HG02973 (cell line): ENCODE data around the gene ASCL5.

Experiments
- ATAC-seq: cut with Tn5 transposase; IDR thresholded peaks from one replicate; pipeline ENCODE4 v1.9.1; 2021; ENCODE audit warnings: moderate library complexity; ENCODE audit not compliant: unreplicated experiment

The ASCL5 gene

GRCh38 chr1:201111156-201111555 is 15.8 kb downstream of the ASCL5 start:
- no peak for ATAC-seq

DNA sequence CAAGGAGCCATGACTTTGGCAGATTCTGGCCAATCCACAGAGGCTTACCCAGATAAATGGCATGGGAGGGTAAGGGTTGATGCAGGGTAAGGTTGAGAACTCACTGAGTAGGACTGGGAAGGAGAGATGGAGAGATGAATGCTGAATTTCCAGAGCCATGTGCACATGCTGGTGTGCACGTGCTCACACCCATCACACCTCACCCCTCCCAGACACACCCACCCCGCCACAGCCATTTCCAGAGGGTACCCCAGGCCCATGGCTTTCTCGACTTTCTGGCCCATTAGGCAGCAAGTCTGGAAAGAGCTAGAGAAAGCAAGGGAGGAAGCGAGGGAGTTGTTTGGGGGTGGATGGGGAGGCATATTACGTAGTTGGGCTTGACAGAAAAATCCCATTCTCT is 16.4 kb downstream of the ASCL5 start:
- ATAC-seq = no peak

GRCh38 chr1:201110138-201110537 is 16.8 kb downstream of the ASCL5 start:
- ATAC-seq = no peak

- no peak for ATAC-seq
Observed at GRCh38 chr1:201109651-201110050, 17.3 kb downstream of the ASCL5 start.

DNA sequence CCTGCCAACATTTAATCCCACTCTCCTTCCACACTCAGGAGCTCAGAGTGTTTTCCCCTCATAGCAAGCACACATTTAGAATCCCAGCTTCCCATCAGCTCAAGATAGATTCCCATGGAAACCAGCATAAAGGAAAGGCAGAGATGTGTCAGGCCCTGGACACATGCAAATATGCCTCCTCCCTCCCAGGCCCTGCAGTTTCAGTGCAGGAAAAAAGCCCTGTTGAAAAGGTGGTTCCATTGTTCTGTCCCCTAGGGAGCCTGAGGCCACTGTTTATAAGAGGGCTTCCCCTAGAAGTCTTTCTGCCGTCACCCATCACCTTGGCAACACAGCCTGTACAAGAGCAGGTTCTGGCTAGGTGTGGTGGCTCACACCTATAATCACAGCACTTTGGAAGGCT is 18.4 kb downstream of the ASCL5 start:
- ATAC-seq = no peak

DNA sequence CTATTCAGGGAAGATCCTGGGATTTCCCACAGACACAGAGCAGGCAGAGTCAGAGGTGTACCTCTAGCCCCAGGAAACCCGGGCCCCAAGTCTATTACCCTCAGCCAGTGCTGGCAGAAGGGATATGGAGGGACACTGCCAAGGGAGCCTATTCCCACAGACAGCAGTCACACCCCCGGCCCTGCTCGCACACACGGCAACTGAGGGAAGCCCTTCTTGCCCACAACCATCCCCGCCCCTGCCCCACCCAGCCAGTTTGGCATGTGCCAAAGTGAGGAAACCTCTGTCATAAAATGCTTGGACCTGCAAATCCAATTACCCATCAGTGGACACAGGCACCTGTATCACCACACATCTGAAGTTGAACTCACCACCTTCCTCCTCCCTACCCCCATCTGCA is 21.3 kb downstream of the ASCL5 start:
- no peak for ATAC-seq

GRCh38 chr1:201104141-201104540 is 22.8 kb downstream of the ASCL5 start:
- no peak for ATAC-seq

GRCh38 chr1:201103666-201104065 is 23.3 kb downstream of the ASCL5 start:
- ATAC-seq = no peak

DNA sequence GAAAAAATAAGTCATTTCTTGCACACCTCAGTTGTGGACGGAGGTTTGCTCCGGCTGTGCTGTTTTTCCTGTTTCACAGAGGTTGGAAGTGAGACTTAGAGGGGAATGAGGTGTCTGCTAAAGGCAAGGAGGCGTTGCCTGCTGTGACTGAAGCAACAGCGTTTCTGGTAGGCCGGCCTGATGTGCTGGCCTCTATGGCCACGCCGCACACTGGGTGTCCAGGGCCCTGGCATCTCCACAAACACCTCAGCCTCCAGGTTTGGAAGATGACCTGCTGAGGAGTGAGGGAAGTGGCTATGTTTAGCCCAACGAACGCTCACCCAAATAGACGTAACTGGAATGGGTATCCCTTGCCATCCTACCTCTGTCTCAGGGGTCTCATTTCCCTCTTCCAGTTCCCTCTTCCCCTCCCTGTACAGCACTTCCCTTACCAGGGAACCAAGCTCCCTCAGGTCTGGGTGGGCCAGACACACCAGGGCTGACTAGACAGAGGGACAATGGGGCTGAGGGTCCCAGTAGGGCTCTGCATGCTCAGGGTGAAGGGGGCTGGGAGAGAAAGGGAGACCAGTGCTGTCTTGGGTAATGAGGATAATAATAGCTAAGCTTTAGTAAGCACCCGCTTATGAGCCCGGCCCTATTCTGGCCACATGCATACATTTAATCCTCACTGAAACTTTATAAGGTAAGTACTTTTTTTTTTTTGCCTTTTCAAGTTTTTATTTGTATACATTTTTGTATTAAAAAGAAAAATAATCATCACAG is 26.6 kb downstream of the ASCL5 start:
- no peak for ATAC-seq

DNA sequence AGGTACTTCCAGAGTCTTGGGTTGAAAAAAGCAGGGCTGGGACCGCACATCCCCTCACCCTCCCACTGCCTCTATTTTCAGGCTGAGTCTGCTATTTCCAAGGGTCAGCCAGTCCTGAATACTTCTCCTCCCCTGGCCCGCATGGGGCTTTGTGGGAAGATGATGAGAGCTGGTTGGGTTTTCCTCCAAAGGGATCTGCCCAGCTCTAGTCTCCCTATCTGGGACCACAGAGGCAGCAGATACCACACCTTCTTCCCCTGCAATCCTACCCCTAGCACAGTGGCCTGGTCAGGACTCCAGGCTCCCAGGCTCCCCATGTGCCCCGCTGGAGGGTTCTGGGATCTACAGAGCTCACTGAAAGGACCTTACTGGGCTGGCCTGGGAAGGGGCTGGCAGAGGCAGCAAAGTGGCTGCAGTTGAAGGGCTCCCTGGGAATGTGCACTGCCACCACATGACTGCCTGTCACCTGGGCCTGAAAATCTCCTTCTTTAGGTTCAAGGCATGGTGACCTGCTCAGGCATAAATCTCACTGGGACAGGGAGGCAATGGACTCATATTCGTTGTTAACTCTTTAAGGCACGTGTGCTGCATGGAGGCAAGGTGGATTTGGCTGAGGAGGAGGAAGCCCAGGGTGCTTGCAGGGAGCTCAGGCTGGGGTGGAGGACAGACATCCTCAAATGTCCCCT is 27.8 kb downstream of the ASCL5 start:
- ATAC-seq = no peak

DNA sequence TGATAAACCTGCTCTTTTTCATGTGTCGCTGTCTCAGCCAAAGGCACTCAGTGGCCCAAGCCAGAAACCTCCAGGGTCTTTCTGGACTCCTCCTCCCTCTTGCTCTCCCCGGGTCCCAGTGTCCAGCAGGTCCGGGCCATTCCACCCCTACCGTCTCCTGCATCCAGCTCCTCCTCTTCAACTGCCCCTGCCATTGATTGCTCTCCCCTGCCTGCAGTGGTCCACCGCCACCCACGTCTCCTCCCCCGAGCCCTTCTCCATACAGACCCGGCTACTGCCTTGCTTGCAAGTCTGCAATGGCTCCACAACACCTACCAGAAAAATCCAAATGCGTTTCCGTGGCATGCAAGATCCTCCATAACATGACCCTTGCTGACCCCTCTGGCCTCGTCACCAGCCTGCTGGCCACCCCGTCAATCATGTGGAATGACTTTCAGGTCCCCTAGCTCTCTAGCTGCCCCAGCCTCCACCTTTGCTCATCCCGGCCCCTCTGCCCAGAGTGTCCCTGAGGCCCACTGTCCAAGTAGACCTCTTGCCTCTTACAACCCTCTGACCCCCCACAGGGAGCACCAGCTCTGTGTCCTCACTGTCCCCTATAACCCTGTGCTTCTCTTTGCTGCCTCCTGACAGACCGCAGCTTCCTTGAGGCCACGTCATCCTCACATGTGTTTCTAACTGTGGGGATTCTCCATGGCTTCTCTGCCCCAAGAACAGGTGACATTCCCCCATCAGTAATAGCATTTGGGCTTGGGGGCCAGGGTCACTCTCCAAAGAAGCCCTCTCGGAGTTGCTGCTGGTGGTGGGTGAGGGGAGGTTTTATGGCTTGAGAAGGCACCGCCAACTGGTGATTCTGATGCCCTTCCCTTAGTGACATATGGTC is 29.8 kb downstream of the ASCL5 start:
- ATAC-seq = no peak

DNA sequence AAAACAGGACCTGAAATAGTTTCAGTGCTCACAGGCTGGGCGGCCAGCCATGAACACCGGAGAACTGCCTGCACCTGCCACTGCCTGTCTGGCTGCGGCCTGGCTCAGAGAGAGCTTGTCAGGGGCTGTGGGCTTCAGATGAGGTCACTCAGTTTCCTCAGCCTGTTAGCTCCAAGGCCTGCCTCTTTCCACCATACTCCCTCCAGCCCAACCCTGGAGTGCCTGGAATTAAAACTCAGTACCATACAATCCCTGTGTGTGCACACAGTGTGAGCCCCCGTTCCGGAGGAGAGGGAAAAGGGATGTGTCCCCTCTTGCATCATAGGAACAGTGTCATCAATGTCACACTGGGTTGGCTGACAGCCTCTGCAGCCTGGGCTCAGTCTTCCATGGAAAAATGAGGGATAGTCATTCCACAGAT is 30.9 kb downstream of the ASCL5 start:
- ATAC-seq = no peak

- no peak for ATAC-seq
Observed at GRCh38 chr1:201095581-201095980, 31.4 kb downstream of the ASCL5 start.

DNA sequence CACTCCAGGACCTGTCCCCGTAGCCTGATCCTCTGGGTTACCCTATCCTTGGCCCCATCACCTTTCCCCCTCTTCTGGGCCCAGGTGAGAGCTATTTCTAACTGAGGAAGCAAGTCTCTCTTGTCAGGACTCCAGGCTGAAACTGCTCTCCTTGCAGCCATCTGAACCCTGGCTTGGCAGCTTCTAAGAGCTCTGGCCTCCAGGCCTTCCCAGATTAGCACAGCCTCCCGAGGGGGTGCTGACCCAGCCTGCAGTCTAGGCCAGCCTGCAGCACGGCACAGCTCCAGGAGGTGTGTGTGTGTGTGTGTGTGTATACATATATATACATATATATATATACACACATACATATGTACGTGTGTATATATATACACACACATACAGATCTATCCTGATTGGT is 32.2 kb downstream of the ASCL5 start:
- no peak for ATAC-seq

- no peak for ATAC-seq
Observed at GRCh38 chr1:201093962-201094361, 33.0 kb downstream of the ASCL5 start.

DNA sequence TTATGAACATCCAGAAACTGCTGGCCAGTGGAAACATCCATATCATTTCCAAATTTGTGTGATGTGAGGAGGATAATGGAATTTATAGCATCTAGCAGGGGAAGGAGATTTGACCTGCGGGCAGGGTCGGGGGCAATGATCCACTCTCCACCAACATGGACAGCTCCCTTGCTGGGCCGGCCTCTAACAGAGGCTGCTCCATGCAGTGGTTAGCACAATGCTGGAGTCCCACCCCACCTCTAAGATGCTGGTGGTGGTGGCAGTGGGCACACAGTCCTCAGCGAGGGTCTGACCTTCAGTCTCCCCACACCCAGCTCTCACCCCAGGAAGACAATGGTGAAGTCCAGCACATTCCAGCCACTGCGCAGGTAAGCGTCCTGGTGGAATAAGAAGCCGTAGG is 33.4 kb downstream of the ASCL5 start:
- no peak for ATAC-seq

- ATAC-seq = no peak
Observed at GRCh38 chr1:201092738-201093137, 34.2 kb downstream of the ASCL5 start.

DNA sequence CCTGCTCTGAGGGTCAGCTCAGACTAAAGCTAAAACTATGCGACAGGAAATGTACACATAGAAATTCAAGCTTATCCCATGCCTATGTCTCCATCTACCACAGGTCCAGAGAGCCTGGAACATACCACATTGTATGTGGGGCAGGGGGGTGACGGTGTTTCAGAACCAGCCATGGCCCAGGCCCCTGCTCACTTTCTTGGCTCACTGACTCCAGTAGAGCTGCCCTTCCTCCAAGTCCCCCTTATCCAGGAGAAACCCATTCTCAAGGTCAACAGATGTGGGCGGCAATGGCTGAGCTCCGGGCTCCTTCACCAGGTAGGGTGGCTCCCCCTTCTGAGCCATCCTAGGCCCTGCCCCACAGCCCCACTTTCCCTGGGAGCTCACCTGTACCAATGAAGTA is 35.7 kb downstream of the ASCL5 start:
- ATAC-seq = no peak

GRCh38 chr1:201090541-201090940 is 36.4 kb downstream of the ASCL5 start:
- ATAC-seq = no peak

GRCh38 chr1:201089596-201089995 is 37.4 kb downstream of the ASCL5 start:
- no peak for ATAC-seq

- ATAC-seq = no peak
Observed at GRCh38 chr1:201088901-201089525, 38.0 kb downstream of the ASCL5 start.
